ENCODE results near the gene HOXA13. TPM values are rescaled to one million over a fixed set of nuclear protein-coding genes. Genes with fewer than 3 reads are reported as not detected.
A peak's percentile ranks its signal among the peaks of the same experiment; 100 is the strongest.

Gene HOXA13
- total RNA-seq, 1 donor from 2014 or later, result 14.5 TPM

DNA sequence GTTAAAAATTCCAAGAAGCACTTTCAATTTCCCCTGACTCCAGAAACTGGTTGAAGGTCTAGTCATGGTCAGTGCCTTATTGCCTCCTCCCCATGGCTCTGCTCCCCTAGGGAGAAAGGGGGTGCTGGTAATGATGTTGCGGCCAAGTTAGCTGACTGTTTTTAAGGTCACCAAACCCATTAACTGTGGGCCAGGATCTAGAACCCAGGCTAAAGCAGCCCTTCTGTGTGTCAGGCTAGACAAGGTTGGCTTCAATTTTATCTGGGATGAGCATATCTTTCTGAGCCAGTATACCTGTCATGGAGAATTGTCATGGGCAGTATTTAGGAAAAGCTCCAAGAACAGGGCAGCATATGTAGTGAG, 11.2 kb upstream of the HOXA13 start:
- Histone ChIP-seq H3K4me3 (peak overlapping the region; percentile 30 to 39), H3K4me1 (peaks cover 57% of the 10 kb centered on the region), H3K9me3 (no peaks in the 10 kb centered on the region), H3K36me3 (no peaks in the 10 kb centered on the region), H3K27ac (no peak overlapping the region), H3K27me3 (no peaks in the 10 kb centered on the region)
- intact Hi-C loops (cut with DNase I), result no loop called here
- TF ChIP-seq, protein P1, sequence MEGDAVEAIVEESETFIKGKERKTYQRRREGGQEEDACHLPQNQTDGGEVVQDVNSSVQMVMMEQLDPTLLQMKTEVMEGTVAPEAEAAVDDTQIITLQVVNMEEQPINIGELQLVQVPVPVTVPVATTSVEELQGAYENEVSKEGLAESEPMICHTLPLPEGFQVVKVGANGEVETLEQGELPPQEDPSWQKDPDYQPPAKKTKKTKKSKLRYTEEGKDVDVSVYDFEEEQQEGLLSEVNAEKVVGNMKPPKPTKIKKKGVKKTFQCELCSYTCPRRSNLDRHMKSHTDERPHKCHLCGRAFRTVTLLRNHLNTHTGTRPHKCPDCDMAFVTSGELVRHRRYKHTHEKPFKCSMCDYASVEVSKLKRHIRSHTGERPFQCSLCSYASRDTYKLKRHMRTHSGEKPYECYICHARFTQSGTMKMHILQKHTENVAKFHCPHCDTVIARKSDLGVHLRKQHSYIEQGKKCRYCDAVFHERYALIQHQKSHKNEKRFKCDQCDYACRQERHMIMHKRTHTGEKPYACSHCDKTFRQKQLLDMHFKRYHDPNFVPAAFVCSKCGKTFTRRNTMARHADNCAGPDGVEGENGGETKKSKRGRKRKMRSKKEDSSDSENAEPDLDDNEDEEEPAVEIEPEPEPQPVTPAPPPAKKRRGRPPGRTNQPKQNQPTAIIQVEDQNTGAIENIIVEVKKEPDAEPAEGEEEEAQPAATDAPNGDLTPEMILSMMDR (IDR thresholded peaks at IDR 0.05), result no peak
- no peak for TF ChIP-seq POLR2AphosphoS5 (IDR thresholded peaks at IDR 0.05; ENCODE audit: insufficient read depth in 1 of 2, low read depth in 1 of 2)
- no peak for TF ChIP-seq POLR2A (IDR thresholded peaks at IDR 0.05)
- peak in 1 of 2 donors; percentile 12 for DNase-seq (ENCODE audit: extremely low spot score in 2 of 2)

GRCh38 chr7:27210441-27211083, 10.7 kb upstream of the HOXA13 start:
- TF ChIP-seq POLR2AphosphoS5 (IDR thresholded peaks at IDR 0.05; ENCODE audit: insufficient read depth in 1 of 2, low read depth in 1 of 2) (peak in 1 of 2 donors; percentile 67), POLR2A (IDR thresholded peaks at IDR 0.05) (no peak)
- TF ChIP-seq, protein P1 (IDR thresholded peaks at IDR 0.05), result peak; percentile 36 to 89 (median 81)

GRCh38 chr7:27209933-27210440, 10.1 kb upstream of the HOXA13 start:
- Histone ChIP-seq H3K36me3 (no peaks in the 10 kb centered on the region), H3K27me3 (no peaks in the 10 kb centered on the region), H3K4me1 (peaks cover 61% of the 10 kb centered on the region), H3K9me3 (no peaks in the 10 kb centered on the region), H3K4me3 (peak overlapping the region in 1 of 2 donors; percentile 39), H3K27ac (peak overlapping the region; percentile 93)
- intact Hi-C loops (cut with DNase I), result loop anchor here (10.0 kb wide), 1 partner anchor 715 kb away; no protein-coding TSS in a partner anchor
- peak; percentile 82 to 87 for DNase-seq (ENCODE audit: extremely low spot score in 2 of 2)
- TF ChIP-seq POLR2AphosphoS5 (IDR thresholded peaks at IDR 0.05; ENCODE audit: insufficient read depth in 1 of 2, low read depth in 1 of 2), result no peak
- TF ChIP-seq, protein P1 (IDR thresholded peaks at IDR 0.05), result no peak
- no peak for TF ChIP-seq POLR2A (IDR thresholded peaks at IDR 0.05)

More at GRCh38 chr7:27210441-27211083, 10.7 kb upstream of the HOXA13 start:
- Histone ChIP-seq H3K4me3 (peak overlapping the region; percentile 30 to 39), H3K27ac (peak overlapping the region; percentile 93), H3K36me3 (no peaks in the 10 kb centered on the region), H3K9me3 (no peaks in the 10 kb centered on the region), H3K4me1 (peaks cover 57% of the 10 kb centered on the region), H3K27me3 (no peaks in the 10 kb centered on the region)
- DNase-seq (ENCODE audit: extremely low spot score in 2 of 2), result peak; percentile 64 to 67
- intact Hi-C loops (cut with DNase I), result no loop called here

DNA sequence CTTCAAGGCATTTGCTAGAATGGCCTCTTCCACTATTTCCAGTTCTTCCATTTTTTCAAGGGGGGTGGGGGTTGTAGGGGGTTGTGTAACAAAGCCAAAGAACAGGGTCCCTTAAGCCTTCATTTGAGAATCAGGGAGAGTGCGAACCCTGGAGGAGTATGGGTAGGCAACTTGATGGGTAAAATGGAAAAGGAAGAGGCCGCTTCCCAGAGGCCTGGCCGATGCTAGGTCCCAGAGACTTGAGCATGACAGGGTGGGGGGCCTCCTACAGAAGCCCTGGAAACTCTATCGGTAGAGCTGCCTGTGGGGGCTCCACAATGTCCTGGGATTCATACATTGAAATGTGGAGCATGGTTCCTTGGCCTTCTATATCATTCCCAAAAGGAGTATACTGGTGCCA, 9.1 kb upstream of the HOXA13 start:
- no peaks in the 10 kb centered on the region for H3K36me3 ChIP-seq
- no peaks in the 10 kb centered on the region for H3K9me3 ChIP-seq
- TF ChIP-seq POLR2A (IDR thresholded peaks at IDR 0.05) (no peak), POLR2AphosphoS5 (IDR thresholded peaks at IDR 0.05; ENCODE audit: insufficient read depth in 1 of 2, low read depth in 1 of 2) (no peak)
- TF ChIP-seq, protein P1 (IDR thresholded peaks at IDR 0.05), result no peak
- H3K27ac ChIP-seq, result peak overlapping the region; percentile 93
- H3K4me3 ChIP-seq, result no peak overlapping the region
- intact Hi-C loops (cut with DNase I), result loop anchor here (10.0 kb wide), 1 partner anchor 716 kb away; no protein-coding TSS in a partner anchor
- peaks cover 69% of the 10 kb centered on the region for H3K4me1 ChIP-seq
- H3K27me3 ChIP-seq, result no peaks in the 10 kb centered on the region
- peak; percentile 22 to 82 for DNase-seq (ENCODE audit: extremely low spot score in 2 of 2)

All from vagina (tissue), 2 donors.